HG03520 (cell line): ENCODE data around the gene CREB5.
A peak's percentile ranks its signal among the peaks of the same experiment; 100 is the strongest.

Experiments used
- ATAC-seq: cut with Tn5 transposase; IDR thresholded peaks from one replicate; pipeline ENCODE4 v1.9.1; 2021; ENCODE audit warnings: mild to moderate bottlenecking, moderate library complexity; ENCODE audit not compliant: unreplicated experiment

Gene CREB5

DNA sequence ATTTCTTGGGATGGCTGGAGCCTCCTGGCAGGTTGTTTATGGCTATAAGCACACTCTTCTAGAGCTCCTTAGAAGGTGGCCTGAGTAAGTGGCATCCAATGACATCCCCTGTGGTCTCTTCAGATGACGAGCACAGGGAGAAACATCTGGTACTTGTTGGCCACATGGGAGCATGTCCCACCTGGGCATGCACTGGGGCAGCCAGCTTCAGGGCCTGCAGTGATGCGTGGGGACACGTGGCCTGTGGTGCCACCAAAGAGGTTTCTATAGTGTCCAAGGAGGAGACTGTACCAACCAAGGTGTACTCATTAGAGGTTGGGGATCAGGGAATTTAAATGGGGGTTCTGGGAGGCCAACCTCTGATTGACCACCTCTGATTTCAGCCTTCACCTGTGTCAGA lies 420.4 kb downstream of the CREB5 start:
- ATAC-seq: no peak

DNA sequence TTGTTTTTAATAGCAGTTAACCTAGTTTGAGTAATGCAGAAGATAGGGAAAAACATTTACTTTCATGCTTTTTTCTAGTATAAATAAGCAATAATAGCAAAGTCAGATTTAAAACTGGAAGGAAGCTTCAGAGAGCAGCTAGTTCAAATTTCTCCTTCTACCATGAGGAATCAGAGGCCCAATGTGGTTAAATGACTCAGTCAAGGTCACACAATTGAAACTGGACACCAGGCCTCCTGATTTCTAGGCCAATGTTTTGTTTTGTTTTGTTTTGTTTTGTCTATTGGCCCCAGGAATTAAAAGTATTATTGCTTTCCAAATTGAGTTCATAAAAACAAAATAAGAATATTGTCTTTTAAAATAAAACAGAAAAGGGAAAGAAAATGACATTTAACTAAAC lies 423.5 kb downstream of the CREB5 start:
- ATAC-seq: no peak

GRCh38 chr7:28836716-28837115 lies 424.4 kb downstream of the CREB5 start:
- no peak for ATAC-seq

GRCh38 chr7:28837216-28837615 lies 424.9 kb downstream of the CREB5 start:
- no peak for ATAC-seq

- no peak for ATAC-seq
These were observed 428.3 kb downstream of the CREB5 start for GRCh38 chr7:28840592-28840995.

GRCh38 chr7:28841766-28842165 lies 429.4 kb downstream of the CREB5 start:
- no peak for ATAC-seq

- ATAC-seq: no peak
These were observed 430.5 kb downstream of the CREB5 start for GRCh38 chr7:28842769-28843295.

- no peak for ATAC-seq
These were observed 432.8 kb downstream of the CREB5 start for GRCh38 chr7:28845106-28845505.

GRCh38 chr7:28847176-28847575 lies 434.9 kb downstream of the CREB5 start:
- ATAC-seq: no peak

DNA sequence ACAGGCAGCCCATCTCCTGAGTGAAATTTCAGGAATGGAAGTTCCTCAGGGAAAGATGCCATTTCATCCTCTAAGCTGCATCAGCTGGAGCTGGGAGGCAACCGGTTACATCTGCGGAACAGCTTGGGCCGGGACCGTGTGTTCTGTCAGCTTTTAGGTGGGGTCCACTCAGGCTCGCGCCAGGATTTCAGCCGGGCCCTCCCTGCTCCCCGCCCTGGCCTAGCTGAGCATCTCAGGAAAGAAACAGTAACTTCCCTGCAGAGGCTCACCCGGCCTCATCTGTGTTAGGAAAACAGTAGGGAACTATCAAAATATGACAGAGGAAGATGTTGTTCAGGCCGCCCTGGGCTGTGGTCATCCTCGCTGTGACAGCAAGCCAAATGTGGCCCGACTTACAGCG lies 435.4 kb downstream of the CREB5 start:
- no peak for ATAC-seq

DNA sequence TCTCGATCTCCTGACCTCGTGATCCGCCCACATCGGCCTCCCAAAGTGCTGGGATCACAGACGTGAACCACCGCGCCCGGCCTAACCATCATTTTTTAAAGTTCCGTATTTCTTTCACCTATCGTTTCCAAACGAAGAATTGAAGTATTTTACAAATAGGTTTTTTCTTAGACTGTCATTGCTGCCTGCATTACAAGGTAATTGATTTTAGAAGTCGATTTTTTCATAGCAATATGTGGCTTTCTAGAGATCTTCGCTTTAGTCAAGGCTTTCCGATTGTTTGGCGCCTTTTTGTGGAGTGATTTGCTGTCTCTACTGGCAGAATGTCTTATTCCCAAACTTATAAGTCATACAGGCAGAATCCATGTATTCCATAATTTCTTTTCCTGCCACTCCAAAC lies 436.6 kb downstream of the CREB5 start:
- no peak for ATAC-seq

DNA sequence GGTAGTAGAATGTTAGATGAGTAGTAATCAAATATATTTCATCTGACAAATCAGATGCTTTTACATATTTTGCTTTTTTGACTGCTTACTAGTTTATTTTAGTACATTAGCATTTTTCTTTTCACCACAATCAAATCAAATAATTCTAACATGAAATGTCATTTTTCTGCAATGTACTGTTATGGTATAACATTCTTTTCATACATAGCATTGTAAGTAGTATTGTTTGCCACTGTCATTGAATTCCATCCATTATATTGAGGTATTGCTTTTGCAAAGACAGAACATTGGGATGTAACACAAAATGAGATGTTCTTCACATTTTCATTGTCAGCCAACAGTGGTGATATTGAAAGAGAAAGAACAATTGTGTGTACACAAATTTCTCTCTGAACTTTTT lies 438.4 kb downstream of the CREB5 start:
- no peak for ATAC-seq

- ATAC-seq: no peak
These were observed 440.8 kb downstream of the CREB5 start for GRCh38 chr7:28853150-28853549.

- ATAC-seq: peak; percentile 96
These were observed 441.8 kb downstream of the CREB5 start for GRCh38 chr7:28853834-28854749.

GRCh38 chr7:28854750-28855074 lies 442.4 kb downstream of the CREB5 start:
- ATAC-seq: no peak

DNA sequence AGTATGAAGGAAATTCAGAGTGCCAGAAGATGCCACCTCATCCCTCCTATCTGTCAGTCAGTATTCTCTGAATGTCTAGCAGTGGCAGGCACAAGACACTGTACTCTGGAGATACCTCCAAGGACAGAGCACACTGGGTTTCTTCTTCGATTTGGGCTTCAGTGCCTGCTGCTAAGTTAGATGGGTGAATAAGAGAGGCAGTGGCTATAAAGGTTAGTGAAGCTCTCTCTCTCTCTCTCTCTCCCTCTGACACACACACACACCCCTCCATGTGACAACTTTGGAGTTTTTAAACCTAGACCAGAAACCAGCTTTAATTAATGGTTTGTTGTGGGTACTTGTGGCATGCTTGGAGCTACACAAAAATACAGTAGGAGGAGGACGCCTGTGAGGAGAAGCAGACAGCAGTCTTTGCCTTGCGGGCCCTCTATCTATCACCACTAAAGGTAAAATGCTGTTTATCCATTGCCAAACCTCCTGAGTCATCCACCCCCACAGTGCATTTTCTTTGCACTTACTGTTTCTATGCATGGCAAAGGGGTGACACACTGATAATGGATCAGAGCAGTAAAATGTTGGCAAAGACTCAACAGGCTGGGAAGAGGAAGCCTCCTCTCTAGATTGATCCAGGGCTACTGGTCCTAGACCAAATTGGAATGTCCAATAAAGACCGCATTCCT lies 443.4 kb downstream of the CREB5 start:
- no peak for ATAC-seq

GRCh38 chr7:28856656-28857055 lies 444.3 kb downstream of the CREB5 start:
- ATAC-seq: no peak

DNA sequence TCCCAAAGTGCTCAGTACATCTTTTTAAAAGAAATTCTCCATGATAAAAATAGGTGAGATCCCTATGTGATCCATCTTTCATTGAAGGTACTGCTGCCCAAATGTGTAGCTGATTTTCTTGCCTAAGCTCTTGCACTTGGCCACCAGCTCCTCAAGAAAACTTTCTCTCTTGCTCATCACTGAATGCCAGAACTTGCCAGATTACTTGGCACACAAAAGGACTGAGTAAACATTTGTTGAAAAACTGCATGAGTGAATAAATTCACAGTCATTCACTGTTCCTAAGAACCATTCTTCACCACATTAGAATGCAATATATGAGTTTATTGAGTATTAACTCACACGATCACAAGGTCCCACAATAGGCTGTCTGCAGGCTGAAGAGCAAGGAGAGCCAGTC lies 445.9 kb downstream of the CREB5 start:
- no peak for ATAC-seq

- no peak for ATAC-seq
These were observed 446.6 kb downstream of the CREB5 start for GRCh38 chr7:28858895-28859294.

DNA sequence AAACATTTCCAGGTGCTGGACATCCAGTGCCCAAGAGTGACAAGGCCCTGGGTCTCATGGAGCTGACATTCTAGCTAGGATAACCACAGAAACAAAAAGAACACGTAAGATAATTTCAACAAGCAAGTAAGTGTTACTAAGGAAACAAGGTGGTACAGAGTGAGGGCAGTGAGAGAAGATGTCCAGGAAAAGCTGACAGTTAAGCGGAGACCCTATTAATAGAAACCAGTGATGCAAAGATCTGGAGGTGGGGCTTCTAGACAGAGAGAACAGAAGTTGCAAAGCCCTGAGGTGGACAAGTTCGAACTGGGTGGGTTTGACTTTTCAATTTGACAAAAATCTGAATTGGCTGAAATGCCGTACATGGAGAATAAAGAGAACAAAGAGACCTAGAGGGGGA lies 449.5 kb downstream of the CREB5 start:
- ATAC-seq: no peak

DNA sequence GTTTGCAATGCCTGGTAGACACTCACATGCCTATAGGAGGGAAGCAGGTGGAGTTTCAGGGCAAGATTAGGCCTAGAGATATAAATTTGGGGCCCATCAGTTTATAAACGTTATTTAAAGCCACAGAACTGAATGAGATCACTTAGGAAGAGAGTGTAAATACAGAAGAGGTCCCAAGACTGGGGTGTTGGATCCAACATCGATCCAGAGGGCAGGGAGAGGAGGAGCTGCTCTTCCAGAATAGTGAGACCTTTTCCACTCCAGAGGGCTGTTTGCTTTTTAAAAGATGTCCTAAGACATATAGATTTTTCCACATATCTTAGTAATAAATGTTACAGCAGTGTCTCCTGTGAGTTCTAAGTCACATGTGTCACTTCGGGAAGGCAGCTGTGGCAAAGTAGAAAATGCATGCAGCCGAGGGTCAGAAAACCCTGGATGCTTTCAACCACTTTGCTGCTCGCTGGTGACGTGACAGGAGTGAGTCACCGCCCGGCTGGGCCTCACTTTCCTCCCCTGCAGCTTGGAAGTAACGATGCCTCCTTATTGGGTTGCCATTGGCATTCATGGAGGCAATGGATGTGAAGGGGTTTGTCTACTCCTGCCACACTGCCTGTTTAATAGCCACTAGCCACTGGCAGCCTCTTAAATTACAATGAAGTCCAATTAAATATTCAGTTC lies 450.4 kb downstream of the CREB5 start:
- ATAC-seq: no peak
